Measurements from ENCODE around the gene ECE2.

ECE2 gene

DNA sequence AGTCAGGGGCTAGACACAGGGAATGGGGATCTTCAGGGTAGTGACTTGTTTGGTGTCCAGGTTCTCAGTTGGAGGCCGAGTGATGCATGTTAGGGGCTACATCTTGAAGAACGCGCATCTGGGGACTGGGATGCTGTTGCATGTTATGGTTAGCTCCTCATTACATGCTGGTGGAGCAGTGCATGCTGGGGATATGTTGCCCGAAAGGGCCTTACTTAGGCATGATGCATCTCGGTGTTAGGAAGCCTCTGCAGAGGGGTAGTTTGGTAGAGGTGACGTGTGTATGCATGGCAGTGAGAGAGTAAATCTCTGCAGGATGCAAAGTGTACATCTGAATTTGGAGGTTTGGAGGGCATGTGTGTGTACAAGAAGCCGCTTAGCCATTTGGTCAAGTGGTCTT is 41.0 kb downstream of the ECE2 start:
- peaks cover 61% of the 10 kb centered on the region for H3K36me3 ChIP-seq (ENCODE audit: insufficient read depth, low read length)
- no peak for TF ChIP-seq EZH2 (IDR thresholded peaks at IDR 0.05)
- no peak for TF ChIP-seq FOXP2 (optimal IDR thresholded peaks at IDR 0.05; ENCODE audit: control extremely low read depth, extremely low read length, insufficient read depth)
- TF ChIP-seq POLR2AphosphoS5 (IDR thresholded peaks at IDR 0.05; ENCODE audit: borderline replicate concordance, low read depth, low read length), result 0 out of 2 replicates have a peak, but pooled peaks have one; percentile 3
- H3K9ac ChIP-seq (ENCODE audit: insufficient read length), result peak overlapping the region; percentile 96
- peak overlapping the region; percentile 86 for H3K4me3 ChIP-seq
- no peaks in the 10 kb centered on the region for H3K9me3 ChIP-seq (ENCODE audit: low read depth, low read length)
- DNase-seq (ENCODE audit: low read depth, low spot score), result no peak
- H3K27ac ChIP-seq, result no peak overlapping the region

DNA sequence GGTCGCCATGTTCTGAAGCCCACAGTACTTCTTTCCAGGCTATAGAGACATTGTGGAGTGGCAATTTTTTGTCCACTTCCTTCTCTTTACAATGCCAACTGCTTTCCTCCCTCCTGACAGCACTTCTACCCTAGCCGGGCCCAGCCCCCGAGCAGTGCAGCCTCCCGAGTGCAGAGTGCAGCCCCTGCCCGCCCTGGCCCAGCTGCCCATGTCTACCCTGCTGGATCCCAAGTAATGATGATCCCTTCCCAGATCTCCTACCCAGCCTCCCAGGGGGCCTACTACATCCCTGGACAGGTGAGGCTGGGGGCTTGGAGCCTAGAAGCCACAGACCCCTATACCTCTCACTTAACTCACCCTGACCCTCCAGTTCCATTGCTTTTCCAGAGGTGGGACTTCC is 41.4 kb downstream of the ECE2 start:
- Histone ChIP-seq H3K27ac (peak overlapping the region; percentile 15; the same call in 1 of the 2 replicates), H3K9ac (ENCODE audit: insufficient read length) (peak overlapping the region; percentile 39), H3K36me3 (ENCODE audit: insufficient read depth, low read length) (peaks cover 66% of the 10 kb centered on the region), H3K4me3 (peak overlapping the region; percentile 86), H3K9me3 (ENCODE audit: low read depth, low read length) (no peaks in the 10 kb centered on the region)
- no peak for DNase-seq (ENCODE audit: low read depth, low spot score)
- TF ChIP-seq EZH2 (IDR thresholded peaks at IDR 0.05) (no peak), POLR2AphosphoS5 (IDR thresholded peaks at IDR 0.05; ENCODE audit: borderline replicate concordance, low read depth, low read length) (no peak), FOXP2 (optimal IDR thresholded peaks at IDR 0.05; ENCODE audit: control extremely low read depth, extremely low read length, insufficient read depth) (no peak)

DNA sequence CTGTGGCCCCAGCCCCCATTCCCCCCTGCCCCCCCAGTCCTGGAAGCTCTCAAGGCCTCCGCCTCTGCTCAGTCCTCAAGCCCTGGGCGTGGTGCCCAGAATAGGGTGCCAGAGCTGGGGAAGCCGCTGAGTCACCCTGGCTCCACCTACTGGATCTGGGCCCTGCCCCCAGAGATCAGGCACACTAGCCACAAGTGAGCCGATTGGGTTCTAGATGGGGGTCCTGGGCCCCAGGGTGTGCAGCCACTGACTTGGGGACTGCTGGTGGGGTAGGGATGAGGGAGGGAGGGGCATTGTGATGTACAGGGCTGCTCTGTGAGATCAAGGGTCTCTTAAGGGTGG is 44.3 kb downstream of the ECE2 start:
- no peak overlapping the region for H3K9ac ChIP-seq (ENCODE audit: insufficient read length)
- peak overlapping the region; percentile 83 for H3K27ac ChIP-seq
- DNase-seq (ENCODE audit: low read depth, low spot score), result no peak
- TF ChIP-seq FOXP2 (optimal IDR thresholded peaks at IDR 0.05; ENCODE audit: control extremely low read depth, extremely low read length, insufficient read depth), result no peak
- TF ChIP-seq EZH2 (IDR thresholded peaks at IDR 0.05), result no peak
- TF ChIP-seq POLR2AphosphoS5 (IDR thresholded peaks at IDR 0.05; ENCODE audit: borderline replicate concordance, low read depth, low read length), result no peak
- H3K9me3 ChIP-seq (ENCODE audit: low read depth, low read length), result no peaks in the 10 kb centered on the region
- peaks cover 94% of the 10 kb centered on the region for H3K36me3 ChIP-seq (ENCODE audit: insufficient read depth, low read length)
- no peak overlapping the region for H3K4me3 ChIP-seq

DNA sequence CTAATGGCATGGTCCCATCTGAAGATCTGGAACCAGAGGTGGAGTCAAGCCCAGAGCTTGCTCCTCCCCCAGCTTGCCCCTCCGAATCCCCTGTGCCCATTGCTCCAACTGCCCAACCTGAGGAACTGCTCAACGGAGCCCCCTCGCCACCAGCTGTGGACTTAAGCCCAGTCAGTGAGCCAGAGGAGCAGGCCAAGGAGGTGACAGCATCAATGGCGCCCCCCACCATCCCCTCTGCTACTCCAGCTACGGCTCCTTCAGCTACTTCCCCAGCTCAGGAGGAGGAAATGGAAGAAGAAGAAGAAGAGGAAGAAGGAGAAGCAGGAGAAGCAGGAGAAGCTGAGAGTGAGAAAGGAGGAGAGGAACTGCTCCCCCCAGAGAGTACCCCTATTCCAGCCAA is 45.8 kb downstream of the ECE2 start:
- Histone ChIP-seq H3K27ac (no peak overlapping the region), H3K9me3 (ENCODE audit: low read depth, low read length) (no peaks in the 10 kb centered on the region), H3K9ac (ENCODE audit: insufficient read length) (no peak overlapping the region), H3K36me3 (ENCODE audit: insufficient read depth, low read length) (peaks cover 95% of the 10 kb centered on the region), H3K4me3 (no peak overlapping the region)
- TF ChIP-seq EZH2 (IDR thresholded peaks at IDR 0.05) (no peak), POLR2AphosphoS5 (IDR thresholded peaks at IDR 0.05; ENCODE audit: borderline replicate concordance, low read depth, low read length) (no peak; the same call in 1 of the 2 replicates), FOXP2 (optimal IDR thresholded peaks at IDR 0.05; ENCODE audit: control extremely low read depth, extremely low read length, insufficient read depth) (no peak)
- no peak for DNase-seq (ENCODE audit: low read depth, low spot score)

DNA sequence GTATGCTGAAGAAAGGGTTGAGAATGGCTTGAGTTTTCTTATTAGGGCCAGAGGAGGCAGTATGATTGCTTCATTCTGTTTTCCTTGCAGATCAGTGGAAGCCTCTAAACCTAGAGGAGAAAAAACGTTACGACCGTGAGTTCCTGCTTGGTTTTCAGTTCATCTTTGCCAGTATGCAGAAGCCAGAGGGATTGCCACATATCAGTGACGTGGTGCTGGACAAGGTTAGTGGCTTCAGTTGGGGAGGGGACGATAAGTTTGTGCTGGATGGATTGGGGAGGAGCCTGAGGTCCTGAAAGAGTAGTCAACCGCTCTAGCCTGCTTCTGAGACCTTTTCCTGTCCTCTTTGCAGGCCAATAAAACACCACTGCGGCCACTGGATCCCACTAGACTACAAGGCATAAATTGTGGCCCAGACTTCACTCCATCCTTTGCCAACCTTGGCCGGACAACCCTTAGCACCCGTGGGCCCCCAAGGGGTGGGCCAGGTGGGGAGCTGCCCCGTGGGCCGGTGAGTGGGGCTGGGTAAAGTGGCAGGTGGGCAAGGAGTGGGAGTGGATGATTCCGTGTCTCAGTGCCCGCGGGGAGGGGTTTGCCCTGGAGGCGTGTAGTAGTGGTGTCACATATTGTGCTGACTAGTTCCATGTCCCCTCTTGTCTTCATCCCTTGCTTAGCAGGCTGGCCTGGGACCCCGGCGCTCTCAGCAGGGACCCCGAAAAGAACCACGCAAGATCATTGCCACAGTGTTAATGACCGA is 47.1 kb downstream of the ECE2 start:
- Histone ChIP-seq H3K9ac (ENCODE audit: insufficient read length) (no peak overlapping the region), H3K4me3 (no peak overlapping the region), H3K27ac (no peak overlapping the region), H3K36me3 (ENCODE audit: insufficient read depth, low read length) (peaks cover 95% of the 10 kb centered on the region), H3K9me3 (ENCODE audit: low read depth, low read length) (no peaks in the 10 kb centered on the region)
- DNase-seq (ENCODE audit: low read depth, low spot score), result no peak
- TF ChIP-seq FOXP2 (optimal IDR thresholded peaks at IDR 0.05; ENCODE audit: control extremely low read depth, extremely low read length, insufficient read depth) (no peak), EZH2 (IDR thresholded peaks at IDR 0.05) (no peak), POLR2AphosphoS5 (IDR thresholded peaks at IDR 0.05; ENCODE audit: borderline replicate concordance, low read depth, low read length) (no peak)

DNA sequence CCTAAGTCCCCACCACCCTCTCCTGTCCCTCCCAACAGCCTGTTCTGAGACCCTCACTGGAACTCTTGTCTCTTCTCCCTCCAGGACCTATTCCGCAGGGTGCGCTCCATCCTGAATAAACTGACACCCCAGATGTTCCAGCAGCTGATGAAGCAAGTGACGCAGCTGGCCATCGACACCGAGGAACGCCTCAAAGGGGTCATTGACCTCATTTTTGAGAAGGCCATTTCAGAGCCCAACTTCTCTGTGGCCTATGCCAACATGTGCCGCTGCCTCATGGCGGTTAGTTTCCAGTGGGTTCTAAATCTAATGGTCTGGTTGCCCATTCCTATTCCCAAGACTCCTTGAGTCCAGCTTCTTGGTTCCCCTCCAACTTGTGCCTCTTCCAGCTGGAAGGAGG is 47.9 kb downstream of the ECE2 start:
- Histone ChIP-seq H3K36me3 (ENCODE audit: insufficient read depth, low read length) (peaks cover 97% of the 10 kb centered on the region), H3K9me3 (ENCODE audit: low read depth, low read length) (no peaks in the 10 kb centered on the region), H3K9ac (ENCODE audit: insufficient read length) (no peak overlapping the region), H3K4me3 (no peak overlapping the region), H3K27ac (no peak overlapping the region)
- no peak for DNase-seq (ENCODE audit: low read depth, low spot score)
- TF ChIP-seq EZH2 (IDR thresholded peaks at IDR 0.05) (no peak), FOXP2 (optimal IDR thresholded peaks at IDR 0.05; ENCODE audit: control extremely low read depth, extremely low read length, insufficient read depth) (no peak), POLR2AphosphoS5 (IDR thresholded peaks at IDR 0.05; ENCODE audit: borderline replicate concordance, low read depth, low read length) (no peak)

DNA sequence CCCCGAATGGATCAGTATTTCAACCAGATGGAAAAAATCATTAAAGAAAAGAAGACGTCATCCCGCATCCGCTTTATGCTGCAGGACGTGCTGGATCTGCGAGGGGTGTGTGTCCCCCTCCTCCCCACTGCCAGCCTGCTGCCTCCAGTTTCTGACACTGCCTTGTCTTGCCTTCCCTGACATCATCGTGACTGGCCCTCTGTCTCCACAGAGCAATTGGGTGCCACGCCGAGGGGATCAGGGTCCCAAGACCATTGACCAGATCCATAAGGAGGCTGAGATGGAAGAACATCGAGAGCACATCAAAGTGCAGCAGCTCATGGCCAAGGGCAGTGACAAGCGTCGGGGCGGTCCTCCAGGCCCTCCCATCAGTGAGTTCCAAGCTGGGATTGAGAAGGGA is 49.4 kb downstream of the ECE2 start:
- H3K9me3 ChIP-seq (ENCODE audit: low read depth, low read length), result no peaks in the 10 kb centered on the region
- no peak for TF ChIP-seq POLR2AphosphoS5 (IDR thresholded peaks at IDR 0.05; ENCODE audit: borderline replicate concordance, low read depth, low read length)
- TF ChIP-seq FOXP2 (optimal IDR thresholded peaks at IDR 0.05; ENCODE audit: control extremely low read depth, extremely low read length, insufficient read depth), result no peak
- no peak for TF ChIP-seq EZH2 (IDR thresholded peaks at IDR 0.05)
- no peak for DNase-seq (ENCODE audit: low read depth, low spot score)
- H3K4me3 ChIP-seq, result no peak overlapping the region
- H3K9ac ChIP-seq (ENCODE audit: insufficient read length), result no peak overlapping the region
- H3K36me3 ChIP-seq (ENCODE audit: insufficient read depth, low read length), result peaks cover 100% of the 10 kb centered on the region
- no peak overlapping the region for H3K27ac ChIP-seq

DNA sequence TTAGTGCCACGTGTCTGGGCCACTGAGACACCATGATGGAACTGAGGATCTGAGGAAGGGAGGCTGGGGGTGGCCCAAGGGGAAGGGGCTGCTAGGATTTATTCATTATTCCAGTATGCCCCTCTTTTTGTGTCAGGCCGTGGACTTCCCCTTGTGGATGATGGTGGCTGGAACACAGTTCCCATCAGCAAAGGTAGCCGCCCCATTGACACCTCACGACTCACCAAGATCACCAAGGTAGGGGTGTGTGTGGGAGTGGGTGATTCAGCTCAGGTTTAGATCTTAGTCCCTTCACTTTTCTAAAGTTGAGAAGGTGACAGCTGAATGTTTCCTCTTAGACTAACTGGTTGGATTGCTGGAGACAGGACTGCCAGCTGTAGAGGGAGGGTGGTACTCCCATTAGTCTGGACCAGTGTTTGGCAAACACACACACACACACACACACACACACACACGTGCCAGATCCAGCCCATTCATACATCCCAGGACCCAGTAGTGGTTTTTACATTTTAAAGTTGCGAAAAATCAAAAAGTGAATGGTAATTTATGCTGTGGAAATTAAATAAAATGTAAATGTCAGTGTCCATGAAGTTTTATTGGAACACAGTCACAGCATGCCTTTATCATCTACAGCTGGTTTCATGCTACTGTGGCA is 50.0 kb downstream of the ECE2 start:
- H3K36me3 ChIP-seq (ENCODE audit: insufficient read depth, low read length), result peaks cover 99% of the 10 kb centered on the region

More for the DNA sequence above, 50.0 kb downstream of the ECE2 start:
- H3K9ac ChIP-seq (ENCODE audit: insufficient read length), result no peak overlapping the region
- DNase-seq (ENCODE audit: low read depth, low spot score), result no peak
- H3K27ac ChIP-seq, result no peak overlapping the region
- H3K4me3 ChIP-seq, result no peak overlapping the region
- TF ChIP-seq EZH2 (IDR thresholded peaks at IDR 0.05) (no peak), POLR2AphosphoS5 (IDR thresholded peaks at IDR 0.05; ENCODE audit: borderline replicate concordance, low read depth, low read length) (no peak), FOXP2 (optimal IDR thresholded peaks at IDR 0.05; ENCODE audit: control extremely low read depth, extremely low read length, insufficient read depth) (no peak)
- no peaks in the 10 kb centered on the region for H3K9me3 ChIP-seq (ENCODE audit: low read depth, low read length)

Data from SK-N-MC (cell line).